Measurements from ENCODE around the gene LRBA. TPM values are rescaled to one million over a fixed set of nuclear protein-coding genes. Genes with fewer than 3 reads are reported as not detected.

LRBA gene
- total RNA-seq, 1 donor from 2014 or later, result 46.2 TPM

- intact Hi-C loops (cut with DNase I), result no loop called here
- no peak overlapping the region for H3K27ac ChIP-seq
- TF ChIP-seq CTCF (IDR thresholded peaks at IDR 0.05), result no peak
- no peaks in the 10 kb centered on the region for H3K27me3 ChIP-seq (ENCODE audit: low read depth)
- H3K36me3 ChIP-seq, result peaks cover 10% of the 10 kb centered on the region
- ATAC-seq (peak in 1 of 2 donors; percentile 13), DNase-seq (no peak)
- no peaks in the 10 kb centered on the region for H3K9me3 ChIP-seq
- H3K4me3 ChIP-seq, result no peak overlapping the region
- H3K4me1 ChIP-seq, result no peaks in the 10 kb centered on the region
Observed at GRCh38 chr4:150874338-150875226, 140.5 kb downstream of the LRBA start.

- Histone ChIP-seq H3K27me3 (ENCODE audit: low read depth) (no peaks in the 10 kb centered on the region), H3K36me3 (peaks cover 23% of the 10 kb centered on the region), H3K4me3 (no peak overlapping the region), H3K4me1 (no peaks in the 10 kb centered on the region), H3K27ac (no peak overlapping the region), H3K9me3 (no peaks in the 10 kb centered on the region)
- peak; percentile 62 for TF ChIP-seq CTCF (IDR thresholded peaks at IDR 0.05)
- DNase-seq (no peak), ATAC-seq (peak; percentile 78 to 80)
- intact Hi-C loops (cut with DNase I), result loop anchor here (10.0 kb wide), 1 partner anchor 872 kb away; no protein-coding TSS in a partner anchor
Observed at GRCh38 chr4:150867148-150867547, 147.9 kb downstream of the LRBA start.

GRCh38 chr4:150863456-150863855 lies 151.6 kb downstream of the LRBA start:
- H3K4me1 ChIP-seq, result no peaks in the 10 kb centered on the region
- H3K27ac ChIP-seq, result no peak overlapping the region
- H3K36me3 ChIP-seq, result peaks cover 11% of the 10 kb centered on the region
- DNase-seq, result no peak
- no peaks in the 10 kb centered on the region for H3K9me3 ChIP-seq
- intact Hi-C loops (cut with DNase I), result loop anchor here (10.0 kb wide), 1 partner anchor 869 kb away; no protein-coding TSS in a partner anchor
- no peak for ATAC-seq
- no peaks in the 10 kb centered on the region for H3K27me3 ChIP-seq (ENCODE audit: low read depth)
- H3K4me3 ChIP-seq, result no peak overlapping the region
- no peak for TF ChIP-seq CTCF (IDR thresholded peaks at IDR 0.05)

- DNase-seq (no peak), ATAC-seq (no peak)
- Histone ChIP-seq H3K27me3 (ENCODE audit: low read depth) (no peaks in the 10 kb centered on the region), H3K4me3 (no peak overlapping the region), H3K4me1 (no peaks in the 10 kb centered on the region), H3K9me3 (no peaks in the 10 kb centered on the region), H3K27ac (no peak overlapping the region), H3K36me3 (peaks cover 4% of the 10 kb centered on the region)
- intact Hi-C loops (cut with DNase I), result loop anchor here (10.0 kb wide), 1 partner anchor 868 kb away; no protein-coding TSS in a partner anchor
- TF ChIP-seq CTCF (IDR thresholded peaks at IDR 0.05), result no peak
Observed at GRCh38 chr4:150862829-150863228, 152.3 kb downstream of the LRBA start.

GRCh38 chr4:150859453-150859852 lies 155.6 kb downstream of the LRBA start:
- H3K36me3 ChIP-seq, result no peaks in the 10 kb centered on the region
- no peaks in the 10 kb centered on the region for H3K4me1 ChIP-seq
- no peak for TF ChIP-seq CTCF (IDR thresholded peaks at IDR 0.05)
- no peak overlapping the region for H3K27ac ChIP-seq
- H3K27me3 ChIP-seq (ENCODE audit: low read depth), result no peaks in the 10 kb centered on the region
- DNase-seq, result no peak
- ATAC-seq, result no peak
- no peaks in the 10 kb centered on the region for H3K9me3 ChIP-seq
- intact Hi-C loops (cut with DNase I), result no loop called here
- H3K4me3 ChIP-seq, result no peak overlapping the region

All from lower lobe of right lung (tissue), 2 donors.